ENCODE data around the gene CFAP92.

DNA sequence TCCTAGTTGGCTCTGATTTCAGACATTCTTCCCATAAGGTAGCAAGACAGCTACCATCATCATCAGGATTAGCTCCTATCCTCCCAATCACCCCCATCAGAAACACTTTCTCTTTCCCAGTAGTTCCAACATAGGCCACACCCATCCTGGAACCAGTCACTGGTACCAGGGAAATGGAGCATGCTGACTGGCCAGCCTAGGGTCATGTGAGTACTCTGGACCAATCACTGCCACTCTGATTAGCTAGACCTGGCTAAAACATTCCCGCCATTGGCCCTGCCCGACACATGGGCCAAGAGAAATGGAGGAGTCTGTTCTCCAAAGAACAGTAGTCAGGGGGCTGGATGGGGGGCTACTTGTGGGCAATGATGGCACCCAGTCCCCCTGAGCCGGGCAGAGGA is 19.6 kb upstream of the CFAP92 start:
- TF ChIP-seq, protein P1, sequence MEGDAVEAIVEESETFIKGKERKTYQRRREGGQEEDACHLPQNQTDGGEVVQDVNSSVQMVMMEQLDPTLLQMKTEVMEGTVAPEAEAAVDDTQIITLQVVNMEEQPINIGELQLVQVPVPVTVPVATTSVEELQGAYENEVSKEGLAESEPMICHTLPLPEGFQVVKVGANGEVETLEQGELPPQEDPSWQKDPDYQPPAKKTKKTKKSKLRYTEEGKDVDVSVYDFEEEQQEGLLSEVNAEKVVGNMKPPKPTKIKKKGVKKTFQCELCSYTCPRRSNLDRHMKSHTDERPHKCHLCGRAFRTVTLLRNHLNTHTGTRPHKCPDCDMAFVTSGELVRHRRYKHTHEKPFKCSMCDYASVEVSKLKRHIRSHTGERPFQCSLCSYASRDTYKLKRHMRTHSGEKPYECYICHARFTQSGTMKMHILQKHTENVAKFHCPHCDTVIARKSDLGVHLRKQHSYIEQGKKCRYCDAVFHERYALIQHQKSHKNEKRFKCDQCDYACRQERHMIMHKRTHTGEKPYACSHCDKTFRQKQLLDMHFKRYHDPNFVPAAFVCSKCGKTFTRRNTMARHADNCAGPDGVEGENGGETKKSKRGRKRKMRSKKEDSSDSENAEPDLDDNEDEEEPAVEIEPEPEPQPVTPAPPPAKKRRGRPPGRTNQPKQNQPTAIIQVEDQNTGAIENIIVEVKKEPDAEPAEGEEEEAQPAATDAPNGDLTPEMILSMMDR (IDR thresholded peaks at IDR 0.05; ENCODE audit: low read length) = no peak
- TF ChIP-seq EZH2 (optimal IDR thresholded peaks at IDR 0.05; ENCODE audit: low read depth, low read length) = no peak

Measured in MM.1S (cell line).